Measurements from ENCODE around the gene LRRC75B.

The LRRC75B gene

DNA sequence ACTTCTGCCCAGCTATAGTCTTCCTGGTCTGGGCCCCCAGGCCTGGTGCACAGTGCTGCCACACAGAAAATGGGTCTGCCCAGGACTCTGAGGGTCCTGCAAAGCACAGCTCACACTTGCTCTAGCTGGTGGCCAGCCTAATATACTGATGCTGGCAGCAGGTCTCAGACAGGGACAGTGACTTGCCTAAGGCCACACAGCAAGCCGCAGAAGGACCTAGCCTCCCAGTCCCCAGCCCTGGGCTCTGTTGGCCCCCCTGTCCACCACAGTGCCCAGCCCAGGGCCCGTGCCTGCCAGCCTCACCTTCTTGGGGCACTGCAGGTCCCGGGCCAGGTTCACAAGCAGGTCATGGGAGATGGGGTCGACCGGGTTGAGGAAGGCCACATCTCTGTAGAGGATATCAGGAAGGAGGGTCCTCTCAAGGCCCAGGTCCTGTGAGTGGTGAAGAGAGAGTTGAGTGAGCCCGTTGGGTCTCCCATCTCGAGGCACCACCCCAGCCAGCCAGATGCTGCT is 3.3 kb downstream of the LRRC75B start:
- TF ChIP-seq RARB (CRISPR knock-in tag; IDR thresholded peaks at IDR 0.05), result no peak
- TF ChIP-seq ZFP3 (CRISPR knock-in tag; IDR thresholded peaks at IDR 0.05), result no peak
- TF ChIP-seq ZC3H10 (CRISPR knock-in tag; IDR thresholded peaks at IDR 0.05), result no peak
- TF ChIP-seq, protein P1, sequence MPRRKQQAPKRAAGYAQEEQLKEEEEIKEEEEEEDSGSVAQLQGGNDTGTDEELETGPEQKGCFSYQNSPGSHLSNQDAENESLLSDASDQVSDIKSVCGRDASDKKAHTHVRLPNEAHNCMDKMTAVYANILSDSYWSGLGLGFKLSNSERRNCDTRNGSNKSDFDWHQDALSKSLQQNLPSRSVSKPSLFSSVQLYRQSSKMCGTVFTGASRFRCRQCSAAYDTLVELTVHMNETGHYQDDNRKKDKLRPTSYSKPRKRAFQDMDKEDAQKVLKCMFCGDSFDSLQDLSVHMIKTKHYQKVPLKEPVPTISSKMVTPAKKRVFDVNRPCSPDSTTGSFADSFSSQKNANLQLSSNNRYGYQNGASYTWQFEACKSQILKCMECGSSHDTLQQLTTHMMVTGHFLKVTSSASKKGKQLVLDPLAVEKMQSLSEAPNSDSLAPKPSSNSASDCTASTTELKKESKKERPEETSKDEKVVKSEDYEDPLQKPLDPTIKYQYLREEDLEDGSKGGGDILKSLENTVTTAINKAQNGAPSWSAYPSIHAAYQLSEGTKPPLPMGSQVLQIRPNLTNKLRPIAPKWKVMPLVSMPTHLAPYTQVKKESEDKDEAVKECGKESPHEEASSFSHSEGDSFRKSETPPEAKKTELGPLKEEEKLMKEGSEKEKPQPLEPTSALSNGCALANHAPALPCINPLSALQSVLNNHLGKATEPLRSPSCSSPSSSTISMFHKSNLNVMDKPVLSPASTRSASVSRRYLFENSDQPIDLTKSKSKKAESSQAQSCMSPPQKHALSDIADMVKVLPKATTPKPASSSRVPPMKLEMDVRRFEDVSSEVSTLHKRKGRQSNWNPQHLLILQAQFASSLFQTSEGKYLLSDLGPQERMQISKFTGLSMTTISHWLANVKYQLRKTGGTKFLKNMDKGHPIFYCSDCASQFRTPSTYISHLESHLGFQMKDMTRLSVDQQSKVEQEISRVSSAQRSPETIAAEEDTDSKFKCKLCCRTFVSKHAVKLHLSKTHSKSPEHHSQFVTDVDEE (CRISPR knock-in tag; IDR thresholded peaks at IDR 0.05), result no peak
- no peak for TF ChIP-seq TOX (CRISPR knock-in tag; IDR thresholded peaks at IDR 0.05; ENCODE audit: borderline replicate concordance)
- TF ChIP-seq ZFP30 (CRISPR knock-in tag; IDR thresholded peaks at IDR 0.05), result no peak
- TF ChIP-seq CREB5 (CRISPR knock-in tag; IDR thresholded peaks at IDR 0.05; ENCODE audit: low read depth), result no peak
- TF ChIP-seq, protein P2, sequence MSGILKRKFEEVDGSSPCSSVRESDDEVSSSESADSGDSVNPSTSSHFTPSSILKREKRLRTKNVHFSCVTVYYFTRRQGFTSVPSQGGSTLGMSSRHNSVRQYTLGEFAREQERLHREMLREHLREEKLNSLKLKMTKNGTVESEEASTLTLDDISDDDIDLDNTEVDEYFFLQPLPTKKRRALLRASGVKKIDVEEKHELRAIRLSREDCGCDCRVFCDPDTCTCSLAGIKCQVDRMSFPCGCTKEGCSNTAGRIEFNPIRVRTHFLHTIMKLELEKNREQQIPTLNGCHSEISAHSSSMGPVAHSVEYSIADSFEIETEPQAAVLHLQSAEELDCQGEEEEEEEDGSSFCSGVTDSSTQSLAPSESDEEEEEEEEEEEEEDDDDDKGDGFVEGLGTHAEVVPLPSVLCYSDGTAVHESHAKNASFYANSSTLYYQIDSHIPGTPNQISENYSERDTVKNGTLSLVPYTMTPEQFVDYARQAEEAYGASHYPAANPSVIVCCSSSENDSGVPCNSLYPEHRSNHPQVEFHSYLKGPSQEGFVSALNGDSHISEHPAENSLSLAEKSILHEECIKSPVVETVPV (CRISPR knock-in tag; IDR thresholded peaks at IDR 0.05), result no peak
- no peak for TF ChIP-seq BACH2 (CRISPR knock-in tag; IDR thresholded peaks at IDR 0.05; ENCODE audit: borderline replicate concordance)
- TF ChIP-seq ZNF8 (CRISPR knock-in tag; IDR thresholded peaks at IDR 0.05), result no peak
- no peak for TF ChIP-seq ESRRG (CRISPR knock-in tag; IDR thresholded peaks at IDR 0.05)
- TF ChIP-seq, protein P3, sequence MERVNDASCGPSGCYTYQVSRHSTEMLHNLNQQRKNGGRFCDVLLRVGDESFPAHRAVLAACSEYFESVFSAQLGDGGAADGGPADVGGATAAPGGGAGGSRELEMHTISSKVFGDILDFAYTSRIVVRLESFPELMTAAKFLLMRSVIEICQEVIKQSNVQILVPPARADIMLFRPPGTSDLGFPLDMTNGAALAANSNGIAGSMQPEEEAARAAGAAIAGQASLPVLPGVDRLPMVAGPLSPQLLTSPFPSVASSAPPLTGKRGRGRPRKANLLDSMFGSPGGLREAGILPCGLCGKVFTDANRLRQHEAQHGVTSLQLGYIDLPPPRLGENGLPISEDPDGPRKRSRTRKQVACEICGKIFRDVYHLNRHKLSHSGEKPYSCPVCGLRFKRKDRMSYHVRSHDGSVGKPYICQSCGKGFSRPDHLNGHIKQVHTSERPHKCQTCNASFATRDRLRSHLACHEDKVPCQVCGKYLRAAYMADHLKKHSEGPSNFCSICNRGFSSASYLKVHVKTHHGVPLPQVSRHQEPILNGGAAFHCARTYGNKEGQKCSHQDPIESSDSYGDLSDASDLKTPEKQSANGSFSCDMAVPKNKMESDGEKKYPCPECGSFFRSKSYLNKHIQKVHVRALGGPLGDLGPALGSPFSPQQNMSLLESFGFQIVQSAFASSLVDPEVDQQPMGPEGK (CRISPR knock-in tag; IDR thresholded peaks at IDR 0.05; ENCODE audit: borderline replicate concordance), result no peak
- TF ChIP-seq SNAI2 (CRISPR knock-in tag; IDR thresholded peaks at IDR 0.05), result no peak
- ATAC-seq, result no peak

DNA sequence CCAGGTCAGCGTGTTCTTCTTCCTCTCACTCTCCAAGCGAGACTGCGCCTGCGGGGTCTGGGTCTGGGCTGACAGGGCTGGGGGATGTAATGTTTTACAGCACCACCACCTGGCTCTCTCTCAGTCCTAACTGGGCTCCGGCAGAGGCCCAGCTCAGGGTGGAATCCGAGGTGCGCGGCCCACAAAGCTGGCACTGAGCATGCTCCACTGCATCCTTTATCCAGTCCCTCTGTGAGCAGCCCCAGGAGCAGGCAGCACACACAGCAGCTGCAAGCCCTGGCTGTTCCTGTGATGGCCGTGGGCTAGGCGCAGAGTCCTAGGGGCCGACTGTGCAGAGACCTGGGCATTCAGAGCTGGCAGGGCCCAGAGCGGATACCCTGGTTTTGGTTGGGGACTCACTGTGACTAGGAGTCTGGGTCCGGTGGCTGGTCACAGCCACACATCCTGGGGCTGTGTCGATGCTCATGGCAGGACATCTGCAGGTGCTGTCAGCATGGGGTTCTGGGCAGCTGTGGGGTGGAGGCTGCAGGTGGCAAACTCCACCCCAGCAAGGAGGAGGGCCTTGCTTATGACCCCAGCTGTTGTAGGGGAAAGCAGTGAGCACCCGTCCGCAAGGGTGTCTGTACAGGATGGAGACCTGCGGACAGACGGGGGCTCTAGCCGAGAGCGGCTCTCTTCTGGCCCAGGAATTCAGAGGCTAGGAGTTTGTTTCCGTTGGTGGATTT is 4.0 kb downstream of the LRRC75B start:
- TF ChIP-seq ZNF70 (CRISPR knock-in tag; IDR thresholded peaks at IDR 0.05) (no peak), ZNF8 (CRISPR knock-in tag; IDR thresholded peaks at IDR 0.05) (no peak), BACH2 (CRISPR knock-in tag; IDR thresholded peaks at IDR 0.05; ENCODE audit: borderline replicate concordance) (no peak), ARNTL (CRISPR knock-in tag; IDR thresholded peaks at IDR 0.05; ENCODE audit: borderline replicate concordance, low read depth) (no peak), ZNF565 (CRISPR knock-in tag; conservative IDR thresholded peaks at IDR 0.05; ENCODE audit: low read depth) (no peak), PPARA (CRISPR knock-in tag; IDR thresholded peaks at IDR 0.05; ENCODE audit: borderline replicate concordance) (no peak), ESRRG (CRISPR knock-in tag; IDR thresholded peaks at IDR 0.05) (no peak), RARB (CRISPR knock-in tag; IDR thresholded peaks at IDR 0.05) (no peak), ZFP3 (CRISPR knock-in tag; IDR thresholded peaks at IDR 0.05) (no peak), ZFP30 (CRISPR knock-in tag; IDR thresholded peaks at IDR 0.05) (no peak)
- TF ChIP-seq, protein P2 (CRISPR knock-in tag; IDR thresholded peaks at IDR 0.05), result no peak
- TF ChIP-seq, protein P4, sequence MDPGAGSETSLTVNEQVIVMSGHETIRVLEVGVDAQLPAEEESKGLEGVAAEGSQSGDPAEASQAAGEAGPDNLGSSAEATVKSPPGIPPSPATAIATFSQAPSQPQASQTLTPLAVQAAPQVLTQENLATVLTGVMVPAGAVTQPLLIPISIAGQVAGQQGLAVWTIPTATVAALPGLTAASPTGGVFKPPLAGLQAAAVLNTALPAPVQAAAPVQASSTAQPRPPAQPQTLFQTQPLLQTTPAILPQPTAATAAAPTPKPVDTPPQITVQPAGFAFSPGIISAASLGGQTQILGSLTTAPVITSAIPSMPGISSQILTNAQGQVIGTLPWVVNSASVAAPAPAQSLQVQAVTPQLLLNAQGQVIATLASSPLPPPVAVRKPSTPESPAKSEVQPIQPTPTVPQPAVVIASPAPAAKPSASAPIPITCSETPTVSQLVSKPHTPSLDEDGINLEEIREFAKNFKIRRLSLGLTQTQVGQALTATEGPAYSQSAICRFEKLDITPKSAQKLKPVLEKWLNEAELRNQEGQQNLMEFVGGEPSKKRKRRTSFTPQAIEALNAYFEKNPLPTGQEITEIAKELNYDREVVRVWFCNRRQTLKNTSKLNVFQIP (CRISPR knock-in tag; IDR thresholded peaks at IDR 0.05; ENCODE audit: borderline replicate concordance, low read depth), result no peak
- ATAC-seq, result no peak

Measured in SK-N-SH treated with all-trans-retinoic acid at 6 μM for 48 hours (cell line).